Measurements from ENCODE around the gene SLC25A28.
"Not testable (repeated sequence)": the region's sequence is repeated elsewhere in the genome, so short reads cannot be mapped to it uniquely, and the experiment has no call there.

Gene SLC25A28

DNA sequence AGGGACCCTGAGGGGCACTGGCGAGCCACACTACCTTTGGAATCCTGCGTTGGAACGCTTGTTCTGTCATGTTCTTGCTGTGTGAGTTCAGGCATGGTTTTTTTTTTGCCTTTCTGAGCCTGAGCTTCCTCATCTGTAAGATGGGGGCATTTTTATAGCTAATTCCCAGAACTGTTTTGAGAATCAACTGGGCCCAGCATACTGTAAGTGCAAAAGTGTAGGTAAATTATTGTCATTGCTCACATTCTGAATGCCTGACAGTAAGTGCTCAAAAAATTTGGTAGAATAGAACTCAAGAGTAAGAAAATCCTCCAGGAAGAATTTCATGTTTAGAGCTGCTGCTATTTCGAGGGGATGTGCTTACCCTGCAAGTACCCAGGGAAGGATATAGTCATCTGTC is 22.2 kb downstream of the SLC25A28 start:
- no peak for TF ChIP-seq JUND (IDR thresholded peaks at IDR 0.05; ENCODE audit: low read depth)
- in situ Hi-C loops (cut with HindIII; ENCODE audit: low pct_unique_long_range_greater_than_20kb, low sequenced_read_pairs) = no loop called here
- DNase-seq (ENCODE audit: low read depth in 1 of 2, low spot score in 1 of 2) = no peak

- DNase-seq (ENCODE audit: low read depth in 1 of 2, low spot score in 1 of 2); in situ Hi-C loops (cut with HindIII; ENCODE audit: low pct_unique_long_range_greater_than_20kb, low sequenced_read_pairs): not testable (repeated sequence)
Measured at GRCh38 chr10:99596708-99597107, 23.5 kb downstream of the SLC25A28 start.

GRCh38 chr10:99595770-99596465 is 24.3 kb downstream of the SLC25A28 start:
- no peak for DNase-seq (ENCODE audit: low read depth in 1 of 2, low spot score in 1 of 2)
- TF ChIP-seq JUND (IDR thresholded peaks at IDR 0.05; ENCODE audit: low read depth) = no peak
- in situ Hi-C loops (cut with HindIII; ENCODE audit: low pct_unique_long_range_greater_than_20kb, low sequenced_read_pairs) = no loop called here

DNA sequence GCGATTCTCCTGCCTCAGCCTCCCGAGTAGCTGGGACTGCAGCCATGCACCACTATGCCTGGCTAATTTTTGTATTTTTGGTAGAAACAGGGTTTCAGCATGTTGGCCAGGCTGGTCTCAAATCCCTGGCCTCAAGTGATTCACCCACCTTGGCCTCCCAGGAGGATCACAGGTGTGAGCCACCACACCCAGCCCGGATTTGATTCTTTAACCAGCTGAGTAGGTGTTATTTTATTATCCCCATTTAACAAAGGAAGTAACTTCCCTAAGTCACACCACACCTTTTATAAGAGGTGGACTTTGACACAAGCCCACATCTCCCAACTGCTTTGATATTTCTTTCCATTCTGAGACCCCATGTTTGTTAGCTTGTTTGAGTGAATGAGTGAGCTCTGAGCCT is 25.0 kb downstream of the SLC25A28 start:
- TF ChIP-seq JUND (IDR thresholded peaks at IDR 0.05; ENCODE audit: low read depth) = no peak
- DNase-seq (ENCODE audit: low read depth in 1 of 2, low spot score in 1 of 2) = no peak
- in situ Hi-C loops (cut with HindIII; ENCODE audit: low pct_unique_long_range_greater_than_20kb, low sequenced_read_pairs) = no loop called here

GRCh38 chr10:99593312-99593711 is 26.9 kb downstream of the SLC25A28 start:
- no peak for DNase-seq (ENCODE audit: low read depth in 1 of 2, low spot score in 1 of 2)
- no peak for TF ChIP-seq JUND (IDR thresholded peaks at IDR 0.05; ENCODE audit: low read depth)
- in situ Hi-C loops (cut with HindIII; ENCODE audit: low pct_unique_long_range_greater_than_20kb, low sequenced_read_pairs) = no loop called here

- in situ Hi-C loops (cut with HindIII; ENCODE audit: low pct_unique_long_range_greater_than_20kb, low sequenced_read_pairs) = no loop called here
- TF ChIP-seq JUND (IDR thresholded peaks at IDR 0.05; ENCODE audit: low read depth) = no peak
- no peak for DNase-seq (ENCODE audit: low read depth in 1 of 2, low spot score in 1 of 2)
Measured at GRCh38 chr10:99590799-99591198, 29.4 kb downstream of the SLC25A28 start.

GRCh38 chr10:99583687-99584086 is 36.6 kb downstream of the SLC25A28 start:
- TF ChIP-seq JUND (IDR thresholded peaks at IDR 0.05; ENCODE audit: low read depth) = no peak
- DNase-seq (ENCODE audit: low read depth in 1 of 2, low spot score in 1 of 2) = no peak
- in situ Hi-C loops (cut with HindIII; ENCODE audit: low pct_unique_long_range_greater_than_20kb, low sequenced_read_pairs) = no loop called here

GRCh38 chr10:99582255-99582770 is 37.9 kb downstream of the SLC25A28 start:
- DNase-seq (ENCODE audit: low read depth in 1 of 2, low spot score in 1 of 2) = no peak
- TF ChIP-seq JUND (IDR thresholded peaks at IDR 0.05; ENCODE audit: low read depth) = no peak
- in situ Hi-C loops (cut with HindIII; ENCODE audit: low pct_unique_long_range_greater_than_20kb, low sequenced_read_pairs) = no loop called here

DNA sequence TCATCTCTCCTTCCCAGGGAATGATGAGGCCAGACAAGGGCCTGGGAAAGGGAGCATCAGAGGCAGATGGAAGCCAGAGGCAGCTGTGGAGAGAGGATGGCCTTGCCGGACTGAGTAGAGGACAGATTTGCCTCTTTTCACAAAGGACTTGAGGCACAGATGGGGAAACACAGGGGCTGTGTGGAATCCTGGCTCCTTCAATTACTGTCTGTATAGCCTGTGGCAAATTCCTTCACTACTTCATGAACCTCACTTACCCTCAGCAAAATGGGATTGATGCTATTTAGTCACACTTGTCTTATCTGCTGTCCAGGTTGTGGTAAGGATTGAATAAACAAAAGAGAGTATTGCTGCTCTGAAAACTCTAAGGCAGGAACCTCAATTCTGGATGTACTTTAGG is 40.3 kb downstream of the SLC25A28 start:
- in situ Hi-C loops (cut with HindIII; ENCODE audit: low pct_unique_long_range_greater_than_20kb, low sequenced_read_pairs) = no loop called here
- no peak for DNase-seq (ENCODE audit: low read depth in 1 of 2, low spot score in 1 of 2)
- no peak for TF ChIP-seq JUND (IDR thresholded peaks at IDR 0.05; ENCODE audit: low read depth)

- no peak for TF ChIP-seq JUND (IDR thresholded peaks at IDR 0.05; ENCODE audit: low read depth)
- in situ Hi-C loops (cut with HindIII; ENCODE audit: low pct_unique_long_range_greater_than_20kb, low sequenced_read_pairs) = no loop called here
- peak in 1 of 2 experiments; percentile 42 for DNase-seq (ENCODE audit: low read depth in 1 of 2, low spot score in 1 of 2)
Measured at GRCh38 chr10:99573790-99574189, 46.4 kb downstream of the SLC25A28 start.

- TF ChIP-seq JUND (IDR thresholded peaks at IDR 0.05; ENCODE audit: low read depth) = no peak
- DNase-seq (ENCODE audit: low read depth in 1 of 2, low spot score in 1 of 2) = no peak
- in situ Hi-C loops (cut with HindIII; ENCODE audit: low pct_unique_long_range_greater_than_20kb, low sequenced_read_pairs) = no loop called here
Measured at GRCh38 chr10:99571816-99572215, 48.4 kb downstream of the SLC25A28 start.

DNA sequence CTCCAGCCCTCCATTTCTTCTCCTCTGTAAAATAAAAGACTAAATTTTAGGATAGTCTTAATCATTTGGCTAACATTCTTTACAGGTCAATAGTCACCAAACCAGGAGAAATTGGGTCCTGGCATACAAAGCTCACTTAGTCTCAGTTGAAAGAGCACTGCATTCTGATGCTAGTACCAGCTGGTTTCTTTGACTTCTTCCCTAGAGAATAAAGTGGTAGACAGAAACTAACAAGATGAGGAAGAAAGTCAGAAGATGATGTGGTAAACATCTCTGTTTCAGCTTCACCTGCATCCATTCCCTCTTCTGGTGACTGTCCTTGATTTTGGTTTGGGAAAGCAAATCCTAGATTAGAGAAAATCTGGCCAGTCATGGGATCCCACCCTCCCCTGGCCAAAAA is 50.3 kb downstream of the SLC25A28 start:
- TF ChIP-seq JUND (IDR thresholded peaks at IDR 0.05; ENCODE audit: low read depth) = no peak
- in situ Hi-C loops (cut with HindIII; ENCODE audit: low pct_unique_long_range_greater_than_20kb, low sequenced_read_pairs) = no loop called here
- DNase-seq (ENCODE audit: low read depth in 1 of 2, low spot score in 1 of 2) = no peak

GRCh38 chr10:99569253-99569939 is 50.8 kb downstream of the SLC25A28 start:
- in situ Hi-C loops (cut with HindIII; ENCODE audit: low pct_unique_long_range_greater_than_20kb, low sequenced_read_pairs) = no loop called here
- no peak for DNase-seq (ENCODE audit: low read depth in 1 of 2, low spot score in 1 of 2)
- TF ChIP-seq JUND (IDR thresholded peaks at IDR 0.05; ENCODE audit: low read depth) = no peak
